ENCODE measurements around the gene PHF20. TPM values are rescaled to one million over a fixed set of nuclear protein-coding genes. Genes with fewer than 3 reads are reported as not detected.
"Not testable (repeated sequence)": the region's sequence is repeated elsewhere in the genome, so short reads cannot be mapped to it uniquely, and the experiment has no call there.

PHF20 gene
- total RNA-seq, 1 experiment from 2014 or later, result 22.7 TPM

DNA sequence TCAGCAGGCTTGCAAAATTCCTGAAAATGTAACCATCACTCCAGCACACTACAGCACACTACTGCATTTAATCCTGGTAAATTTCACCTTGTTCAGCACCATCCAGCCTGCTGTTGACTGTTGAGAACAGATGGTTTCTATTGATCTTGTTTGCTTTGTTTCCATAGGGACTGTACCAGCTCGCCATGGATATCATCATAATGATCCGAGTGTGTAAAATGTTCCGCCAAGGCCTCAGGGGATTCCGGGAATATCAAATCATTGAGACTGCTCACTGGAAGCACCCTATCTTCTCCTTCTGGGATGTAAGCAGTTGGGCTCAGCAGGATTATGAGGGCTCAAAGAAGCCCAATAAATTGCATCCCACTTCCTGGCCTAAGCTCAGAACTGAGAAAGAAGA is 200.6 kb downstream of the PHF20 start:
- no peak for DNase-seq (ENCODE audit: low read depth)

DNA sequence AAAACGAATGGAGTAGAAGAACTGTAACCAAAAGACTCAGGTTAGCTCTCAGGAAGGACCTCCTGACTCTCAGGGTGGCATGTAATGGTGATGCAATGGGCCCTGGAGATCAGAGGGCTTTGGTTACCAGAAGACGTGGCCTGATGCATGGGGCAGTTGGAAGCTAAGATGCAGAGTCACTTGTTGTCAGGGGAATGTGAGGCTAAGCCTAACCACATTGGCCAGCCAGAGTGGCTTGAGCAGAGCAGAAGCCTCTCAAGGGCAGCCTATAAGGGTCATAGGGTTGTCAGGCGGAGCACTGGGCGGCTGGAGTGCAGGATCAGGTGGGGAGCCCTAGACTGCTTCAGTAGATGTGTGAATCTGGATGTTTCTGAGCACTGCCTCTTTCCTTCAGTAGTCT is 202.4 kb downstream of the PHF20 start:
- no peak for DNase-seq (ENCODE audit: low read depth)

DNA sequence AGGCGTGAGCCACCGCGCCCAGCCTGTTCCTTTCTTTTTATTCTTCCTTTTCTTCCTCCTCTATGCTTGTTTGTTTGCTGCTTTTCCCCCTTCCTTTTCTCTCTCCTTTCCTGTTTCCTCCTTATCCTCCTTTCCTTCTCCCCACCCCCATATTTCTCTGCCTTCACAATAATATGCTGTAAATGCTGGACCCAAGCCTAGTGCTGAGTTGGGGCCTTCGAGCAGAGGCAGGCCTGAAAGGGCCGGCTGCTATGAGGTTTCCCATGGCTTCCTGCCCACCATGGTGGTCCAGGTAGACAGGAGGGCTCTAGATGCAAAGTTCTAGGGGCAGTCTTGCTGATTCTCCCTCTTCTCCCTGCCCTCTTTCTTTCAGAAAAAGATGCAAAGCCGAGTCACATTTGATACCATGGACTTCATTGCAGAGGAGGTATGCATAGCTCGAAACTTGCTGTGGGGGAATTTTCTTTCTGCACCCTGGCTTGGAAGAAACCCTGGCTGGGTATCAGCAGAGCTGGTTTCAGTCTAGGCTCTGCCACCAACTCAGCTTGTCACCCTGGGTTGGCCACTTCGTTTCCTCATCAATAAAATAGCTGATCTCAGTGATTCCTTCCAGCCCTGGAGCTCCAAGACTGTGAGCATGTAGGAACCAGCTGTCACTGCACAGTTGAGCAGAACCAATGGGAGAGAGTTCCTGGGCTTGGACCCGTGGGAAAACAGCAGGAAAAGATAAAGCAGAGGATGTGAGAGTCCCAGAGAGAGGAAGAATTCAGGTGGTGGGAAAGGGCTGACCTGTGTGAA is 204.0 kb downstream of the PHF20 start:
- no peak for DNase-seq (ENCODE audit: low read depth)

DNA sequence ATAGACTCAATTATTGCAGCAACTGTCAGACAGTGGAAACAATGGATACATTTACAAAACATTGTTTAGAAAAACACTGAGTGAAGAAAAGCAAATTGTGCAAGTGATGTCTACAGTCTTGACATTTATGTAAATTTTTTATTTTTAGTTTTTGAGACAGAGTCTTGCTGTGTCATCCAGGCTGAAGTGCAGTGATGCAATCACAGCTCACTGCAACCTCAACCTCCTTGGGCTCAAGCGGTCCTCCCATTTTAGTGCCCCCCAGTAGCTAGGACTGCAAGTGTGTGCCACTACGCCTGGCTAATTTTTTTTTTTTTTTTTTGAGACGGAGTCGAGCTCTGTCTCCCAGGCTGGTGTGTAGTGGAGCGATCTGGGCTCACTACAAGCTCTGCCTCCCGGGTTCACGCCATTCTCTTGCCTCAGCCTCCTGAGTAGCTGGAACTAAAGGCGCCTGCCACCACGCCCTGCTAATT is 206.3 kb downstream of the PHF20 start:
- DNase-seq (ENCODE audit: low read depth), result peak; percentile 8

DNA sequence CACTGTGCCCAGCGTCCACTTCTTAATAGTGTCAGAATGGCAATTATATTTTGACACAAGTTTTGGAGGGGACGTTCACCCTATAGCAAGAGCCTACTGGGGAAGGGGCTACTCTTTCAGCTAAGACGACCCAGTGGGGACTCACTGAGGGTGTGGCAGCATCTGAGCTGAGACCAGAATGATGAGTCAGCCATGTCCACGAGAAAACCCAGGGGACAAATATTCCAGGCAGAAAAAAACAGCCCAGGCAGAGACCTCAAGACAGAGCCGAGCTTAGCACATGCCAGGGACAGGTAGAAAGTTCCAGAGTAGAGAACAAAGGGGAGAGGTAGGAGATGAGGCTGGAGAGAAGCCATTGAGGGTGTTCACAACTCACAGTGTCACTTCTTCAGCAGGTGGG is 207.7 kb downstream of the PHF20 start:
- peak; percentile 19 for DNase-seq (ENCODE audit: low read depth)

DNA sequence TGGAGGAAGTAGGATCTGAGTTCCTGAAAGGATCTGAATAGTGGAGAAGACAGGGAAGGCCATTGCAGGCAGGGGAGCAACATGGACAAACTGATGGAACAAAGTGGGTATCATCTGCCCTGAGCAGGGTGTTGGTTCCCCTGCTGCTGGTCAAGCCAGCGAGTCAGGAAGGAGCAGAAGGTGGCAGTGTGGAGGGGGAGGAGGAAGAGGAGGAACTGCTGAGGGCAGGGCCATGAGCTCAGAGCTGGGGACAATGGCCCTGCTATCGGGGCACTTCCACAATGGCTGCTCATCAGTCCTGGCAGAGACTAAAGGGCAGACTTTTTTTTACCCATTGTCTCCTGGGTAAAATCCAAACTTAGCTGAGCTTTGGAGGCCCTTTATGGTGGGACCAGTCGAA is 210.2 kb downstream of the PHF20 start:
- no peak for DNase-seq (ENCODE audit: low read depth)

DNA sequence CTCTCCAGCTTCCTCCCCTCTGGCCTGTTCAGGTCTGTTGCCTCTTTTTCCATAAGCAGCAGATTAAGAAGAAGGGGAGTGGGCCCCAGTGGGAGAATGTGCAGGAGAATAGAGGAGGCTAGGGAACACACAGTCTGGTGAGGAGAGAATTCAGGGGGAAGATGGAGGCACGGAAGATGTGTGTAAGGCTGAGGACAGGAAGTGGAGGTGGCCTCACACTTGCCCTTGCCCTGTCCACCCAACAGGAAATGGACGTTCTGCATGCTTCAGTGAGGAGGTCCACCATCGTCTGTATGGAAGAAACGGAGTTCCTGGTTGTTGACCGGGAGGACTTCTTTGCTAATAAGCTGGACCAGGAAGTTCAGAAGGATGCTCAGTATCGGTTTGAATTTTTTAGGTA is 212.6 kb downstream of the PHF20 start:
- DNase-seq (ENCODE audit: low read depth), result no peak

DNA sequence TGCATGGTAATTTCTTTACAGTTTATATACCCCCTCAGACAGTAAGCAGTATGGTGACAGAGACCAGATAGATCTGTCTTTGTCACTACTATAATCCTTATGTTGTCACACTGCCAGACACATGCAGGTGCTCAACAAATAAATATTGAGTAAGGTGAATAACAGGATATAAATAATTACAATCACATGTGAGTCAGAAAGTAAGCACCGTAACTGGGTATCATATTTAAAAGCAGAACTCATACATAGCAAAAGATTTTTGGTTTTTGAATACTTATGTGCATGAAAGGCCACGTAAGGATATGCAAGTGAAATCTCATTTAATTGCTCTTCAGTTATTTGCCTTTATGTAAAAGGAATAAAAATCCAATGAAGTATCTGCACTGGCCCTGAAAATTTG is 214.0 kb downstream of the PHF20 start:
- DNase-seq (ENCODE audit: low read depth), result no peak

DNA sequence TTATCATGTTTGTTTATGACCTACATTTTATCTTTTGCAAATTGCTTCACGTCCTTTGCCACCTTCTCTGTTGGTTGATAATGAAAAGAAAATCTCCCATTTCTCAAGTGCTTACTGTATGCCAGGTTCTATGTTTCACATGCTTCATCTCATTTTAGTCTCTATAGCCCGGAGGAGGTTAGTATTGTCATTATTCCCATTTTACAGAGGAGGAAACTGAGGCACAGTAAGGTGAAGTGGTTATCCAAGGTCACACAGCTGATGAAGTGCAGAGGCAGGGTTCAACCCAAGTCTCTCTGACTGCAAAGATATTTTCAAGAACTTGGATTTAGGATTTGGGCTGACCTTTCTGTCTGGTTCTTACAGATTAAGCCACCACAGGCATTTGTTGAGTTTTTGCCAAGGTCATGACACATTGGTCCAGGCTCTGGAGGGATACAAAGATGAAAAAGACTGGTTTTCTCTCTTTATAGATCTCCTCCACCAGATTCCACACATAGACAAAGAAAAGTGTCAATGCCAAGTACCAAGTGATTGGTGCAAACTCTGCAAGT is 217.2 kb downstream of the PHF20 start:
- peak; percentile 32 for DNase-seq (ENCODE audit: low read depth)

DNA sequence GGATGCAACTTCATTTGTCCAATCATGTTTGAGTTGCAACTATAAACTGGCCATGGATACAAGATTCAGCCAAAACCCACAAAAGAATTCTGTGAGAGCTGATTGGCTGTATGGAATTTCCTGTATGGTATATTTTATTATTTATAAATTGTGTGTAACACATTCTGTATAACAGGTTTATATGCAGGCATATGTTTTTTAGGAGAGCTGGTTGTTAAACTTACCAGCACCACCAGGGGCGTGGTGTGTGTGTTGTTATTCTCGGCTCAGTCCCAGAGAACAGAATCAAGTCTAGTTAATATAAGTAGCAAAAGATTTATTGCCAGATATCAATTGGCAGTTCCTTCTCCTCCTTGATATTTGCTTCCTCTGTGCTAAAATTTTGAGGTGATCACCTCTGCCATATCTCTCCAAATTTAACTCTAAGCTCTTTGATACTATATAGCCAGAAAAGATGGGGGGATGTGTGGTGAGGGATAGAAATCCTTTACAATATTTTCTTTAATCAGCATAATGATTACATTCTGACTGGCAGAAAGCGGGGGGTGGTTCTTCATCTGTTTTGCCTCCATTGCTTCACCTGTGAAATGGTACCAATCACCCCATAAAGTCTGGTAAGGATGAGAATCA is 219.4 kb downstream of the PHF20 start:
- DNase-seq (ENCODE audit: low read depth), result no peak

DNA sequence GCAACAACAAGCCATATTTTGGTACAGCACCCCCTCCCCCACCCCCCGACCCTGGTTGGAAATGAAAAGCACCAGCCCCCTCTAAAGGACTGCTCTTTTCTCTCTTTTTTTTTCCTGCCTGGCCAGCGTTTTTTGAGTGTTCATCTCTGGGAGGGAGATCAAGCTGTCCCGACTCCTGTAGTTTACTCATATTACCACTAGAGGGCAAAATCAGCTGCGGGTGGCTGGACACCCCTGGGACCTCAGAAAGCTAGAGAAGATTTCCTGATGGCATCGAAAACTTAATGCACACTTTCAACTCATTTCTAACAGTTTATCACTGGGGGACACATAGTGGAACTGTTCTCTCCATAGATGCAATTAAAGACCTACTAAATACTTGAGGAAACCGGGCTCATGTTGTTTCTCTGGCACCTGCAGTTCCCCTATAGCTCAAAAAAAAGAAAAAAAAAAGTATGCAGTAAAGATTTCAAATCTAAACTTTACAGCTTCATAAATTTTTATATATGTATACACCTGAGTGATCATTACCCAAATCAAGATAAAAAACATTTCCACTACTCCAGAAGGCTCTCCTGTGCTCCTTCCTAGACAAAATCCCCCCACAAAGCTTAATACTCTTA is 221.0 kb downstream of the PHF20 start:
- peak; percentile 60 for DNase-seq (ENCODE audit: low read depth)

DNA sequence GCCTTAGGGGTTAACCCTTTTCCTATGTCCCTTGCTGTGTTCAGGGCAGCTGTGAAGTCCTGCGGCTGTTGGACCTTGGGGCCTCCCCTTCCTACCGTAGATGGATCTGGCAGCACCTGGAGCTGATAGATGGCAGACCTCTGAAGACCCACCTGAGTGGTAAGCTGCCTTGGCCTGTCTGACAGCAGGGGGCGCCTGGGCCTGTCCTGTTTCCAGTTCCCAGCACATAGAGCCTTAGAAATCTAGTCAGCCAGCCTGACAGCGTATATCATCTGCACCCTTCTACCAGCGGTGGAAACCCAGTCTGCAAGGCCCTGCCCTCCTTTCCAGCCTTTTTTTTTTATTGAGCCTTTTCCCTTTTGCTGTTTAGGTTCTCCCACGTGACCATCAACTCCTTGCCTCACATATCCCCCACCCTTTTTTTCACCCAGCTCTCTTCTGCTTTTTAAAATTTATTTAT is 223.2 kb downstream of the PHF20 start:
- peak; percentile 65 for DNase-seq (ENCODE audit: low read depth)

DNA sequence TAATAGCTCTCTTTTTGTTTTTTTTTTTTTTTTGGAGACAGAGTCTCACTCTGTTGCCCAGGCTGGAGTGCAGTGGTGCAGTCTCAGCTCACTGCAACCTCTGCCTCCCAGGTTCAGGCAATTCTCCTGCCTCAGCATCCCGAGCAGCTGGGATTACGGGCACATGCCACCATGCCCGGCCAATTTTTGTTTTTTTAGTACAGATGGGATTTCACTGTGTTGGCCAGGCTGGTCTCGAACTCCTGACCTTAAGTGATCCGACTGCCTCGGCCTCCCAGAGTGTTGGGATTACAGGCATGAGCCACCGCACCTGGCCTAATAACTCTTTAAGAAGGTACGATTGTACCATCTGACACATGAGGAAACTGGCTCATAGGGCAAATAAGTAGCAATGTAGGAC is 224.7 kb downstream of the PHF20 start:
- not testable (repeated sequence) for DNase-seq (ENCODE audit: low read depth)

Other genes starting within 250 kb of the PHF20 start
- not detected in 2 replicates for gene C20orf173, start 242.4 kb upstream of the PHF20 start, total RNA-seq (2014; rRNA removed)
- gene ERGIC3, start 229.9 kb upstream of the PHF20 start, total RNA-seq (2014; rRNA removed), result 239 and 270 TPM in 2 replicates
- 12.6 and 13.7 TPM in 2 replicates for gene SPAG4, start 156.2 kb upstream of the PHF20 start, total RNA-seq (2014; rRNA removed)
- gene CPNE1, start 107.1 kb upstream of the PHF20 start, total RNA-seq (2014; rRNA removed), result 148 and 168 TPM in 2 replicates
- gene RBM12, start 107.1 kb upstream of the PHF20 start, total RNA-seq (2014; rRNA removed), result 45.7 and 46.2 TPM in 2 replicates
- gene NFS1, start 72.7 kb upstream of the PHF20 start, total RNA-seq (2014; rRNA removed), result 23.0 and 32.4 TPM in 2 replicates
- gene ROMO1, start 72.6 kb upstream of the PHF20 start, total RNA-seq (2014; rRNA removed), result 277 and 325 TPM in 2 replicates
- gene RBM39, start 29.8 kb upstream of the PHF20 start, total RNA-seq (2014; rRNA removed), result 195 and 210 TPM in 2 replicates
- 125 and 133 TPM in 2 replicates for gene SCAND1, start 182.5 kb downstream of the PHF20 start, total RNA-seq (2014; rRNA removed)
- gene CNBD2, start 196.6 kb downstream of the PHF20 start, total RNA-seq (2014; rRNA removed), result 1.4 TPM in 2 replicates